Endothelial cell of umbilical vein (primary cell): ENCODE measurements around the gene SKOR2.

ENCODE experiments used
- EZH2 ChIP-seq: IDR thresholded peaks from 2 replicates; pipeline ENCODE4 v1.6.1; 2012; ENCODE audit warnings: borderline replicate concordance, low read depth, mild to moderate bottlenecking, moderate library complexity, low read length, inconsistent platforms; ENCODE audit not compliant: severe bottlenecking
- FOS ChIP-seq: IDR thresholded peaks from 2 replicates; pipeline ENCODE4 v1.6.1; 2011; ENCODE audit warnings: mild to moderate bottlenecking, low read length, moderate library complexity, borderline replicate concordance; ENCODE audit not compliant: insufficient read depth
- GATA2 ChIP-seq: IDR thresholded peaks from 2 replicates; pipeline ENCODE4 v1.7.0; 2011; ENCODE audit warnings: low read depth, mild to moderate bottlenecking, moderate library complexity, mixed read lengths, low read length; ENCODE audit not compliant: insufficient read length, insufficient read depth
- JUN ChIP-seq: IDR thresholded peaks from 2 replicates; pipeline ENCODE4 v1.6.1; 2011; ENCODE audit warnings: borderline replicate concordance, low read depth; ENCODE audit not compliant: insufficient read length, insufficient read depth
- MYC ChIP-seq: IDR thresholded peaks from one replicate; pipeline ENCODE4 v1.6.1; 2011; ENCODE audit warnings: mild to moderate bottlenecking, low read depth, low read length
- POLR2A ChIP-seq: IDR thresholded peaks from 2 replicates; pipeline ENCODE4 v1.6.1; 2012; ENCODE audit warnings: low read depth, mild to moderate bottlenecking, control low read depth, low read length
- POLR2AphosphoS5 ChIP-seq: IDR thresholded peaks from 2 replicates; pipeline ENCODE4 v1.6.1; 2012; ENCODE audit warnings: low read depth, mild to moderate bottlenecking, control low read depth, low read length, moderate library complexity; ENCODE audit not compliant: insufficient read depth
- TF ChIP-seq, protein P1 (sequence below), 2 donors: IDR thresholded peaks; 1 replicate in 1 of 2; 2 replicates in 1 of 2; pipeline ENCODE4 v1.5.1; 2011; ENCODE audit warnings: low read length in 2 of 2, mild to moderate bottlenecking in 2 of 2, moderate library complexity in 2 of 2, control low read depth in 1 of 2, inconsistent platforms in 1 of 2, low read depth in 1 of 2; ENCODE audit not compliant: insufficient read depth in 1 of 2; ENCODE audit errors: extremely low read depth in 1 of 2
- TF ChIP-seq, protein P2 (sequence below): IDR thresholded peaks from 2 replicates; pipeline ENCODE4 v1.6.1; 2011; ENCODE audit not compliant: insufficient read depth, insufficient read length

DNA sequence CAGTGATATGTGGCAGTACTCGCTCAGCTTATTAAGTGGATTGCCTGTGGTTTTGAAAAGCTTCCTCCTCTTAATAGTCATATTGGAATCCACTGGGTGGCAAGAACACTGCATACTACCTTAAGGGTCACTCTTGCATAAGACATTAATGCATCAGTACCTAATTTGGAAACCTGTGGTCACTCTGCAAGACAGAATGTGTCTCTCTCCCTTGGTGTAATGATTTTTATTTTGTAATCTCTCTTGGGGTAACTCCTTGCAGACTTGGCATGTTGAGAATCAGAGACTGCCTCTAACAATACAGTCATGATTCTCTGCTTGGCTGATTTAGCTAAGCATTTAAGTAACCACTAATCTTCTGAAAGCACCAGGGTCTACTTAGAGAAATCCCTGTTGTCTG lies 42.3 kb downstream of the SKOR2 start:
- TF ChIP-seq, protein P1, sequence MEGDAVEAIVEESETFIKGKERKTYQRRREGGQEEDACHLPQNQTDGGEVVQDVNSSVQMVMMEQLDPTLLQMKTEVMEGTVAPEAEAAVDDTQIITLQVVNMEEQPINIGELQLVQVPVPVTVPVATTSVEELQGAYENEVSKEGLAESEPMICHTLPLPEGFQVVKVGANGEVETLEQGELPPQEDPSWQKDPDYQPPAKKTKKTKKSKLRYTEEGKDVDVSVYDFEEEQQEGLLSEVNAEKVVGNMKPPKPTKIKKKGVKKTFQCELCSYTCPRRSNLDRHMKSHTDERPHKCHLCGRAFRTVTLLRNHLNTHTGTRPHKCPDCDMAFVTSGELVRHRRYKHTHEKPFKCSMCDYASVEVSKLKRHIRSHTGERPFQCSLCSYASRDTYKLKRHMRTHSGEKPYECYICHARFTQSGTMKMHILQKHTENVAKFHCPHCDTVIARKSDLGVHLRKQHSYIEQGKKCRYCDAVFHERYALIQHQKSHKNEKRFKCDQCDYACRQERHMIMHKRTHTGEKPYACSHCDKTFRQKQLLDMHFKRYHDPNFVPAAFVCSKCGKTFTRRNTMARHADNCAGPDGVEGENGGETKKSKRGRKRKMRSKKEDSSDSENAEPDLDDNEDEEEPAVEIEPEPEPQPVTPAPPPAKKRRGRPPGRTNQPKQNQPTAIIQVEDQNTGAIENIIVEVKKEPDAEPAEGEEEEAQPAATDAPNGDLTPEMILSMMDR (IDR thresholded peaks at IDR 0.05; ENCODE audit: extremely low read depth in 1 of 2, insufficient read depth in 1 of 2, low read depth in 1 of 2, low read length in 2 of 2) = no peak
- TF ChIP-seq, protein P2, sequence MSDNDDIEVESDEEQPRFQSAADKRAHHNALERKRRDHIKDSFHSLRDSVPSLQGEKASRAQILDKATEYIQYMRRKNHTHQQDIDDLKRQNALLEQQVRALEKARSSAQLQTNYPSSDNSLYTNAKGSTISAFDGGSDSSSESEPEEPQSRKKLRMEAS = no peak
- TF ChIP-seq GATA2 (no peak), MYC (no peak), POLR2AphosphoS5 (no peak), POLR2A (no peak), EZH2 (no peak), JUN (no peak), FOS (no peak)
